Head of caudate nucleus (tissue), 42 donors: ENCODE results near the gene PDAP1.
A peak's percentile ranks its signal among the peaks of the same experiment; 100 is the strongest.
"Not testable (repeated sequence)": the region's sequence is repeated elsewhere in the genome, so short reads cannot be mapped to it uniquely, and the experiment has no call there.

ENCODE experiments used
- DNase-seq, 42 donors: peaks; one replicate each; pipeline versions ENCODE4 v3.0.0 to v3.0.0-alpha.2; 2020 to 2021; ENCODE audit warnings: mixed read lengths in 7 of 42
- intact Hi-C: fragments of 100-400 bp; cut with DNase I; formaldehyde crosslinking; loops from one replicate; pipeline ENCODE4 v1.15.0; 2022

Gene PDAP1

DNA sequence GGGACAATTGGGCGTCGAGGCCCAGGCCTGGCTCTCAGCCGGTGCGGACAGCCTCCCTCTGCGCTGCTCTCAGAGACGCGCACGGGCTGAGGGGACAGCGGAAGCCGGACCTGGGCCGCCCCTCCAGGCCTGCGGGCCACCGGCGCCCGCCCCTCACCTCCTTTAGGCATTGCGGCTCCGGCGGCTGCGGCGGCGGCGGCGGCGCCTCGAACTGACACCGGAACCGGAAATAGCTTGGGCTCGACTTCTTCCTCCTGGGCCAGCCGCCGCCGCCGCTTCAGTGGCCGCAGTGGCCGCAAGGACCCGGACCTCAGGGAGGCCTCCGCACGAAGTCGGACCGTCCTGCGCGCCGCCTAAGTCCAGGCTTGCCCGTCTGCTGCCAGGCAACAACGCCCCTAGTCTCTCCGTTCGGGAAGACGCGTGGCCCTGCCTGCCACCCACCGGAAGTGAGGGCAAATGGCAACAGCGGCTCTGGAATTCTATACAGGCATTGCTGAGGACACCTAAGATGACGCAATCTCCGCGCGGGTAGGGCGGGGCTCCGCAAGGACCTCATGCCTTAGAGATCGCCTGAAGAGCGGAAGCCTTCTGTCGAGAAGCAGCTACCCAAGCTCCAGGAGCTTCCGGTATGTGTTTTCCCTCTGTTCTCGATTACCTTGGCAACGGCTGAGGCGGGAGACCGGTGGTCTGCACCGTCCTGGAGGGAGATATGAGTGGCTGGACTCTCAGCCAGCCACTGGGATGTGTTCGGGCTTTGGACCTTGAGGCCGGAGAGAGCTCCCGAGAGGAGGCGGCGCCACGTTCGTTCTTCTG is at the start of gene PDAP1, which contains the start of gene BUD31:
Gene PDAP1, minus strand, starts transcription at position 219 of the 813 bp plus-strand sequence. Its CDS starts 49 bp downstream, at position 170.
Gene BUD31, plus strand, starts transcription at position 591 of the 813 bp plus-strand sequence. CDS start 2,124 bp downstream, outside the sequence.
- DNase-seq = peak; percentile 86 to 97 (median 94)
- intact Hi-C loops = loop anchor here (5.0 to 10.0 kb wide), 2 partner anchors 81 to 146 kb away; partner anchors contain the start of genes ARPC1A, FAM200A and ZNF655

GRCh38 chr7:99457650-99458493 is 49.5 kb upstream of the PDAP1 start:
- intact Hi-C loops = no loop called here
- DNase-seq = no peak

DNA sequence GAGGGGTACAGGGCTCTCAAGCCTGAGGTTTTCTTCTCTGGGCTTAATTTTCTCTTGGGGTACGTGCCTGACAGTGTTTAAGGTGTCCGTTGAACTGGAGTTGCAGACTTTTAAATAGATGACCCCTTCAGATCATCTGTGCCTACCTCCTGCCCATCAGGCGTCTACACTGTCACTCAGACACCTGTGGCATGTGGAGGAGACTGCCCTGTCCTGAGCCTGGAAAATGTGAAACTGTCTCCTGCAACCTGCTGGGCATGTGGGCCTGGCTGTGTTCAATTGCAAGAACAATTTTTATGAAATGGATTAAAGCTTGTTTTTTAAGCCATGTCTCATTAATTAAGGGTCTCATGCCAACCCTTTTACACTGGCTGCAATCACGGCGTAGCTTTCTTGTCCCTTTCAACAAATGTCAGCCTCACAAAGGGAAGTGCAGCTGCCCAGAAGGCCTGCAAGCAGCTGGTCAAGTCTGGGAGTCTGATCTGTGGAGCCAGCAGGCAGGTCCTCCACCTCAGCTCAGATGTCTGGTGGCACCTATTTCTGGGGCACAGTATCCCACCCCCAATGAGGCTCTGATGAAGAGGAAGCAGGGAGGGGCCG is 48.8 kb upstream of the PDAP1 start:
- DNase-seq = no peak
- intact Hi-C loops = no loop called here

- intact Hi-C loops = no loop called here
- DNase-seq = peak in 4 of 42 donors; percentile 34 to 49 (median 40)
Observed at GRCh38 chr7:99456288-99456687, 47.9 kb upstream of the PDAP1 start.

DNA sequence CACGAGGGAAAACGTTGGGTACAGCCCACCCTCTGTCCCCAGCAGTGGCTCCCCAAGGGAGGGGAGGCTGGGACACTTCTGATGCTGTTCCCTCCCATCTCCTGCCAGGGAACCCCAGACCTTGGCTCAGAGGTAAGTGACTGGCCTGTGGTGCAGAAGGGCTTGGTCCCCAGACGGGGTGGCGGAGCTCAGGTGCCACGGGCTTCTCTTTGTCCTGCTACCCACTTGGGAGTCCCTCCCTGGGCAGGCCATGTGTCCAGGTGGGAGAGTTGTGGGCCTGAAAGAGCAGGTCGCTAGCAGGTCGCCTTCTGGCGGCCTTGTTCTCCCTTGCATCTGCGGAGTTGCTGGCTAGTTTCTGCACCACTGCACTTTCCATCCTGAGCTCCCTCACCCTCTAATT is 47.5 kb upstream of the PDAP1 start:
- intact Hi-C loops = no loop called here
- no peak for DNase-seq

DNA sequence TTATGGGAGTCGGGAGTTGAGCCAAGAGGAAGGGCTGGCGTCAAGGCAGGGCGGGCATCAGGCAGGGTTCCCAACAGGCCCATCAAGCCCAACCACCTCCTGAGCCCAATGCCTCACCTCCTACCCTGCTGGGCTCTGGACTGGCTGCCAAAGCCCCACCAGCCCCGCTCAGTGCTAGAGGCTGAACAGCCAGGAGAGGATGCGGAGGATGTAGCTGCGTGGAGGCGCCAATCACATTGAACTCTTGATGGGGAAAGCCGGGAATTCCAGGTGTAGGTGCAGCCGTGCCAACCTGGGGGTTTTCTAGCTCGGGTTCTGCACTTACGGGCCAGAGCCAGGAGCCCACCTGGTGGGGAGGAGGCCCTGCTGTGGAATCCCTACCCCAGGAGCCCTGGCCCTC is 44.7 kb upstream of the PDAP1 start:
- intact Hi-C loops = no loop called here

GRCh38 chr7:99452541-99452940 is 44.1 kb upstream of the PDAP1 start:
- intact Hi-C loops = no loop called here
- no peak for DNase-seq

More for the DNA sequence above, 44.7 kb upstream of the PDAP1 start:
- DNase-seq = peak in 37 of 42 donors; percentile 19 to 75 (median 50)

DNA sequence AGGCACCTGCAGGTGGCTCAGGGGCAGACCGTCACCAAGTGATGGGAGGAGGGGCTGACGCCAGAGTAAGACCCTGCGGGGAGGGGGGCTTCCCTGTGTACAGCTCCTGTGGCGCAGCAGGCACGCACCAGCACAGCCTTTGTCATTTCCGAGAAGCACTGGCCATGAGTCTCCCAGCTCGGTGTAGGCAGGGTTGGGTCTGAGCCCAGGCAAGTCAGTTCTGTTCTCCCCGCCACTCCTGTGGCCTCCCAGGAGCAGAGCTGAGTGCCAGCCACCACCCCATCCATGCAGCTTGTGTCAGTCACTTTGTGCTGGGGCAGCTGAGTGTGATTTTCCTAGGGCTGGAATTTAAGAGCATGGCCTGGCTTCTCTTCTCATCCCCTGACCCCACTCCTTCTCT is 43.5 kb upstream of the PDAP1 start:
- intact Hi-C loops = no loop called here
- peak in 17 of 42 donors; percentile 21 to 68 (median 43) for DNase-seq

- no peak for DNase-seq
- intact Hi-C loops = no loop called here
Observed at GRCh38 chr7:99449326-99449725, 40.9 kb upstream of the PDAP1 start.

- DNase-seq = no peak
- intact Hi-C loops = no loop called here
Observed at GRCh38 chr7:99448855-99449254, 40.5 kb upstream of the PDAP1 start.

DNA sequence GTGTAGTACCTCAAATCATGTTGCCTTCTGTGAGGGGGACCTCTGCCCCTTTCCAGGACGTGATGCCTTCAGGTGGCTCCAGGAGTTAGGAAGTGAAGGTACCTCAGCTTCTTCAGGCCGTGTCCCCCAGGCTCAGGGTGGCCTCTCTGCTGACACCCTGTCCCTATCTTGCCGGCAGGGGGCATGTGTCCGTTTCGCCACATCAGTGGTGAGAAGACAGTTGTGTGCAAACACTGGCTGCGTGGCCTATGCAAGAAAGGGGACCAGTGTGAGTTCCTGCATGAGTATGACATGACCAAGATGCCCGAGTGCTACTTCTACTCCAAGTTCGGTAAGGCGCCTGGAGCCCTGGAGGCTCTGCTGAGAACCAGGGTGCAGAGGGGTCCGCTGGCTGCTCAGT is 39.5 kb upstream of the PDAP1 start:
- intact Hi-C loops = no loop called here
- no peak for DNase-seq

GRCh38 chr7:99446096-99446495 is 37.7 kb upstream of the PDAP1 start:
- intact Hi-C loops = no loop called here
- DNase-seq = no peak

DNA sequence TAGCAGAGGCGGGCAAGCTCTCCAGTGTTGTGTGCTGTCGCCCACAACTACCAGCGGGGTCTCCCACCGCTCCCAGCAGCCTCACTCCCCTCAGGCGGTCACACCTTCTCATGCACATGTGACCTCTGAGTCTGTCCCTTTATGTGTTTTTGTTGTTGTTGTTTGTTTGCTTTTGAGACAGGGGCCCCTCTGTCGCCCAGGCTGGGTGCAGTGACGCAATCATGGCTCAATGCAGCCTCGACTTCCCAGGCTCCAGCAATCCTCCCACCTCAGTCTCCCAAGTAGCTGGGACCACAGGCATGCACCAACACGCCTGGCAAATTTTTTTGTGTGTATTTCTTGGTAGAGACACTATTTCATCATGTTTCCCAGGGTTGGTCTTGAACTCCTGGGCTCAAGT is 31.8 kb upstream of the PDAP1 start:
- intact Hi-C loops = no loop called here

DNA sequence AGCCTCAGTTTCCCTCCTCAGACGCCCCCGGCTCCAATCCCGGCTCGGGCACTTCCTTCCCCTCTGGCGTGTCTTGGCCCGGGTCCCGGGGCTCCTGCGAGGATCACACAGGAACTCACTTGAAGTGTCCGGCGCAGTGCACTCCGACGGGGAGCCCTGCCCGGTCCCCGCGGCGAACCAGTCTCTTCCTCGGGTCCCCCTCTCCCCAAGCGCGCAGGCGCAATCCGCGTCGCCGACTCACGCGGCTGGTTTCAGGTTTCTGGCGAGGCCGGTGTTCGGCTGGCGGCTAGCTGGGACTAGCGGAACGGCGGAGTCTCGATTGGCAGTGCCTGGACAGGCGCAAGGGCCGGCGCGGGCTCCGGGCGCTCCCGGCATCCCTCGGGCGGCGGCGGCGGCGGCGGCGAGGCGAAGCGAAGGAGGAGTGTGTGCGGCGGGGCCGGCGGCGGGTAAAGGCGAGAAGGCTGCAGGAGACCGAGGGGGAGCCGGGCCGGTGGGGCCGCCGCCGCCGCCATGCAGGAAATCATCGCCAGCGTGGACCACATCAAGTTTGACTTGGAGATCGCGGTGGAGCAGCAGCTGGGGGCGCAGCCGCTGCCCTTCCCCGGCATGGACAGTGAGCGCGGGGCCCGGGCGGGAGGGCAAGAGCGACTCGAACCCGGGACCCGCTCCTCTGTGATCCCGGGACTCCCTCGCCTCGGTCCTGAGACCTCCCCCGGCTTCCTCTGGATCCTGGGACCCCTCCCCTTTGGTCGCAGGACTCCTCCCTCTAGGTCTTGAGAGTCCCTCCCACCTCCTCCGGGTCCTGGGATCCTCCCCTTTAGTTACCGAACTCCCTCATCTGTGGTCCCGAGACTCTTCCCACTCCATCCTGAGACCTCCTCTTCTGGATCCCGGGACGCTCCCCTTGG is 30.4 kb upstream of the PDAP1 start, which contains the start of the genes CPSF4 and PTCD1:
Gene CPSF4, plus strand, starts transcription at position 371 of the 908 bp plus-strand sequence. Its CDS starts 140 bp downstream, at position 511.
Gene PTCD1, minus strand, starts transcription at position 226 of the 908 bp plus-strand sequence. CDS start 3,556 bp downstream, outside the sequence.
- intact Hi-C loops = no loop called here
- peak; percentile 91 to 98 (median 97) for DNase-seq

More for the DNA sequence above, 31.8 kb upstream of the PDAP1 start:
- DNase-seq = no peak

GRCh38 chr7:99437946-99438572 is 29.7 kb upstream of the PDAP1 start:
- no peak for DNase-seq
- intact Hi-C loops = no loop called here

- no peak for DNase-seq
- intact Hi-C loops = no loop called here
Observed at GRCh38 chr7:99433158-99433557, 24.8 kb upstream of the PDAP1 start.

- intact Hi-C loops, DNase-seq: not testable (repeated sequence)
Observed at GRCh38 chr7:99431756-99432540, 23.6 kb upstream of the PDAP1 start.
